Measurements from ENCODE around the gene ZFY.
"Not testable (repeated sequence)": the region's sequence is repeated elsewhere in the genome, so short reads cannot be mapped to it uniquely, and the experiment has no call there.

The ZFY gene

DNA sequence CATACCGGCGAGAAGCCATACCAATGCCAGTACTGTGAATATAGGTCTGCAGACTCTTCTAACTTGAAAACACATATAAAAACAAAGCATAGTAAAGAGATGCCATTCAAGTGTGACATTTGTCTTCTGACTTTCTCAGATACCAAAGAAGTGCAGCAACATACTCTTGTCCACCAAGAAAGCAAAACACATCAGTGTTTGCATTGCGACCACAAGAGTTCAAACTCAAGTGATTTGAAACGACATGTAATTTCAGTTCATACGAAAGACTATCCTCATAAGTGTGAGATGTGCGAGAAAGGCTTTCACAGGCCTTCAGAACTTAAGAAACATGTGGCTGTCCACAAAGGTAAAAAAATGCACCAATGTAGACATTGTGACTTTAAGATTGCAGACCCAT, 44.1 kb downstream of the ZFY start:
- DNase-seq: no peak

GRCh38 chrY:2984491-2984890, 49.3 kb downstream of the ZFY start:
- peak; percentile 33 for DNase-seq

GRCh38 chrY:2987178-2987577, 52.0 kb downstream of the ZFY start:
- not testable (repeated sequence) for DNase-seq

GRCh38 chrY:2997369-2997768, 62.2 kb downstream of the ZFY start:
- DNase-seq: not testable (repeated sequence)

GRCh38 chrY:3002190-3002589, 67.0 kb downstream of the ZFY start:
- DNase-seq: no peak

DNA sequence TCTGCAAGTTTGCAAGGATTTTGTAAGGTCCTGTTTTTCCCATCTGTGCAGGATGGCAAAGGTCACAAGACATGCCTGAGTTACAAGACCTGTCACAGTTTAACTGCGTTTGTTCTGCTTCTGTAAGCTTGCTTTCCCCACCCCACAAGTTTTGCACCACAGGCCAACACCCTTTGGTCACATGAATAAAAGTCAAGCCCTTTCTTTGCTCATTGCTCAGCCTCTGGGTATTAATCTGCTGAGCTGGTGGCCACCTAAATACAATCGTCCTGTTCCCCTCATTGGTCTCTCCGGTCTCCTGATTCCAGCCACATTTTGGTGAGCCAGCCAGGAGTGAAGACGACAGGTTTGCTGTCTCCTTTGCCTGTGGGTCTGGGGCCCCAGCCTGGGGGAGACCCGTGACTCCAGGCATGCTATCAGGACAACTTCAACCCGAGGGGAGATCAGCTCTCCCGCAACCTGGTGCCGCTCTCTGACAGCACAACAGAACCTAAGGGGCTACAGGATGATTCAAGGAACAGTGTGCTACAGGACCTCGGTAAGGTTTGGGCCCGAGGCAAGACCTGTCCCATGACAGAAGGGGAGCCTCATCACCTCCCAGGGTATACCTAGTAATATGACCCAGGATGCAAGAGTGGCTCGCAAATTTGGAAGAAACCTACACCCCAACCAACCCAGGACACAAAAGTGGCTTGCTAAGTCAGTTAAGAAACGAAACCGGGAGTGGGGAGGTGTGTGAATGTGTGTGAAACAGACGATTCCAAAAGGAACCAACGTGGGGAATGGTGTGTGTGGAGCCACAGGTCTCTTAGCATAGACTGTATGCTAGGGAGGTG, 67.7 kb downstream of the ZFY start:
- DNase-seq: no peak

DNA sequence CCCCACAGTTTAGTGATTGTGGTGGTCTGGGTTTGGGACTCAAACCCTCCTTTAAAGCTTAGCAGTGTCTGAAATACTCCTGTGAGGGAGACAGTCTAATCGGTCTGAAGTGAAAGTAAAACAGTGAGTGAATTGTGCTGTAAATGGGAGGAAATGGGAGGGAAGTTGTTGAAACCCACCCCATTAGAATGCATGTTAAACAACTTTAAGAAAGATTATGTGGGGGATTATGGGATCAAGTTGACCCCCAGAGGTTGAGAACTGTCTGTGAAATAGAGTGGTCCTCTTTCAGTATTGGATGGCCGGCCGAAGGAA, 68.3 kb downstream of the ZFY start:
- no peak for DNase-seq

DNA sequence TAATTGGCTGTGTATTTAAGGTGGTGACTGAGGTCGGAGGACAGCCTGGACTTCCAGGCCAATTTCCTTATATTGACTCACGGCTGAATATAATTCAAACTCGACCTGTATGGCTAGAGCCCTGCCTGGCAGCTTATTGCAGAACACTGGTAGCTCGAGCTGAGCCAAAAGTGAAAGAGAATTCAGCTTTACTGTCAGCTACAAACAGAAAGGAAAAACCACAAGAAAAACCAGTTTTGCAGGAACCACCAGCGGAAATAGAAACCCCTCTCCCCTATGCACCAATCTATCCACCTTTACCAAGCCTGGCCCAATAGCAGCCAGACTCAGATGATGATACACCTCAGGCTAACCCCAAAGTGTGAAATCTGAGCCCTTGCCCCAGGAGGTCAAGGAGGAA, 68.7 kb downstream of the ZFY start:
- DNase-seq: no peak

DNA sequence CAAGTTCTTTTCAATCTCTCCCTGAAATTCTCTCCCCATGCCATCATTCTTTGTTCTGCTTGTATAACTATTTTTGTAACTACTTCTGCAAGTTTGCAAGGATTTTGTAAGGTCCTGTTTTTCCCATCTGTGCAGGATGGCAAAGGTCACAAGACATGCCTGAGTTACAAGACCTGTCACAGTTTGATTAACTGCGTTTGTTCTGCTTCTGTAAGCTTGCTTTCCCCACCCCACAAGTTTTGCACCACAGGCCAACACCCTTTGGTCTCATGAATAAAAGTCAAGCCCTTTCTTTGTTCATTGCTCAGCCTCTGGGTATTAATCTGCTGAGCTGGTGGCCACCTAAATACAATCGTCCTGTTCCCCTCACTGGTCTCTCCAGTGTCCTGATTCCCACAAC, 70.8 kb downstream of the ZFY start:
- DNase-seq: not testable (repeated sequence)

- DNase-seq: no peak
Observed at GRCh38 chrY:3007967-3008366, 72.8 kb downstream of the ZFY start.

GRCh38 chrY:3012226-3012625, 77.0 kb downstream of the ZFY start:
- no peak for DNase-seq

GRCh38 chrY:3016594-3016993, 81.4 kb downstream of the ZFY start:
- no peak for DNase-seq

- no peak for DNase-seq
Observed at GRCh38 chrY:3018546-3018945, 83.4 kb downstream of the ZFY start.

- no peak for DNase-seq
Observed at GRCh38 chrY:3019584-3019983, 84.4 kb downstream of the ZFY start.

GRCh38 chrY:3021176-3021575, 86.0 kb downstream of the ZFY start:
- DNase-seq: no peak

GRCh38 chrY:3023606-3024005, 88.4 kb downstream of the ZFY start:
- no peak for DNase-seq

DNA sequence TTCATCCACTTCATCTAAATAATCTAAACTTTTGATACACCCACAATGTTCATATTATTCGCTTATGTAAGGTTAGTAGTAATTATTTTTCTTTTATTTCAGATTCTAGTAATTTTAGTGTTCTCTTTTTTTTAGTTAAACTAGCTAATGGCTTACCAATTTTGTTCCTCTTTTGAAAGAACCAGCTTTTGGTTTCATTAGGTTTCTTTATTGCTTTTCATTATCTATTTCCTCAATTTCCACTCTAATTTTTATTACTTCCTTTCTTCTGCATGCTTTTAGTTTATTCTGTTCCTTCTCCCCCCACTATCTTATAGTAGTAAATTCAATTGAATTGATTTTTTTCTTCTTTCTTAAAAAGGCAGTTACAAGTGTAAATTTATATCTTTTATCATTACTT, 90.2 kb downstream of the ZFY start:
- no peak for DNase-seq
